ENCODE measurements around the gene CCDC178.

DNA sequence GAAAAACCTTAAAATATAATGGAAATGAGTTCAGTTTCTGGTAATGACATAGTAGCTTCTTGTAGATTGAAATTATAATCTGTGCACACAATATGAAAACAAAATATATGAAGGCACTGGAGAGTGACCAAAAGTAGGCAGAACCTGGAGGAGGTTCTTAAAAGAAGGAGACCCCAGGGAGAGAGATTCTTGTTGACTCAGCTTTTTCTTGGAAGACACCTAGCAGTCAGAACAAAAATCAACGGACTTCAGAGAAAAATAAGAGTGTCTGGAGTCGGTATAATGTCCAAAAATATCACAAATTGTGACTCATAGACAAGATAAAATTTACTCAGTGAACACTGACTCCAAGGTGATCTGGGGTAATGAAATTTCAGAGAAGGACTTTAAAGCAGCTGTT, 286.5 kb downstream of the CCDC178 start:
- TF ChIP-seq, protein P1, sequence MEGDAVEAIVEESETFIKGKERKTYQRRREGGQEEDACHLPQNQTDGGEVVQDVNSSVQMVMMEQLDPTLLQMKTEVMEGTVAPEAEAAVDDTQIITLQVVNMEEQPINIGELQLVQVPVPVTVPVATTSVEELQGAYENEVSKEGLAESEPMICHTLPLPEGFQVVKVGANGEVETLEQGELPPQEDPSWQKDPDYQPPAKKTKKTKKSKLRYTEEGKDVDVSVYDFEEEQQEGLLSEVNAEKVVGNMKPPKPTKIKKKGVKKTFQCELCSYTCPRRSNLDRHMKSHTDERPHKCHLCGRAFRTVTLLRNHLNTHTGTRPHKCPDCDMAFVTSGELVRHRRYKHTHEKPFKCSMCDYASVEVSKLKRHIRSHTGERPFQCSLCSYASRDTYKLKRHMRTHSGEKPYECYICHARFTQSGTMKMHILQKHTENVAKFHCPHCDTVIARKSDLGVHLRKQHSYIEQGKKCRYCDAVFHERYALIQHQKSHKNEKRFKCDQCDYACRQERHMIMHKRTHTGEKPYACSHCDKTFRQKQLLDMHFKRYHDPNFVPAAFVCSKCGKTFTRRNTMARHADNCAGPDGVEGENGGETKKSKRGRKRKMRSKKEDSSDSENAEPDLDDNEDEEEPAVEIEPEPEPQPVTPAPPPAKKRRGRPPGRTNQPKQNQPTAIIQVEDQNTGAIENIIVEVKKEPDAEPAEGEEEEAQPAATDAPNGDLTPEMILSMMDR (IDR thresholded peaks at IDR 0.05 in 2 of 3, conservative IDR thresholded peaks at IDR 0.05 in 1 of 3; ENCODE audit: borderline replicate concordance in 1 of 3, insufficient read depth in 1 of 3, low read depth in 2 of 3, low read length in 2 of 3): no peak
- TF ChIP-seq POLR2A (IDR thresholded peaks at IDR 0.05; ENCODE audit: borderline replicate concordance, extremely low read depth, insufficient read depth, insufficient read length): no peak
- no peak for TF ChIP-seq POLR2AphosphoS5 (IDR thresholded peaks at IDR 0.05; ENCODE audit: low read depth, low read length)

Data from HCT116 (cell line).